Measurements from ENCODE around the gene WBP4.

DNA sequence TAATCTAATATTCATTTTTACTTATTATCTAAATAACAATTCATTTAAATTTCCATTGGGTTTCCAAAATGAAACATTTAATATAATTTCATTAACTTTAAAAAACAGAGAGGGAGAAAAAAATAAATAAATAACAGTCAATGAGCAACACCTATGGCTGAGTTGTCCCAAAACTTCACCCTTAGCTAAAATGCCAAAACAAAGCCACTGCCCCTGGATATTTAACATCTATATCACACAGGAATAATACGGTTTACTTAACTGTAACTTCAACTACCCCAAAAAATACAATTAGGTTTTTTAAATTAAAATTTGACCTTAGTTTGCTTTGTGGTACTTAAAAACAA is 42.7 kb upstream of the WBP4 start:
- TF ChIP-seq CTCF (IDR thresholded peaks at IDR 0.05; ENCODE audit: low read depth, low read length) (no peak), POLR2A (IDR thresholded peaks at IDR 0.05; ENCODE audit: extremely low read depth, insufficient read length) (no peak)
